ENCODE measurements around the gene SLC44A4. TPM values are rescaled to one million over a fixed set of nuclear protein-coding genes. Genes with fewer than 3 reads are reported as not detected.
A peak's percentile ranks its signal among the peaks of the same experiment; 100 is the strongest.

SLC44A4 gene
- total and polyA plus RNA-seq, 9 of the 15 experiments (the other 6 are each of a cell fraction or from before 2014, with no cell fraction given), result 7.9 to 18.6 (median 11.2) TPM

- TF ChIP-seq ZNF395 (CRISPR knock-in tag; IDR thresholded peaks at IDR 0.05), result no peak
- TF ChIP-seq USF2 (CRISPR knock-in tag; IDR thresholded peaks at IDR 0.05), result peak; percentile 5; the same call in 1 of the 2 replicates
- no peak for TF ChIP-seq TAF7 (tag; IDR thresholded peaks at IDR 0.05)
- no peak for TF ChIP-seq BACH1 (tag; IDR thresholded peaks at IDR 0.05)
- TF ChIP-seq ZMIZ1 (IDR thresholded peaks at IDR 0.05; ENCODE audit: low read depth in 2 of 2, low read length in 2 of 2), result no peak
- no peak for TF ChIP-seq ZNF165 (CRISPR knock-in tag; IDR thresholded peaks at IDR 0.05; ENCODE audit: borderline replicate concordance)
- TF ChIP-seq RBFOX2 (IDR thresholded peaks at IDR 0.05; ENCODE audit: low read depth, low read length), result peak; percentile 52; the same call in 1 of the 2 replicates
- TF ChIP-seq NR2C1 (IDR thresholded peaks at IDR 0.05), result no peak
- 0 out of 2 replicates have a peak, but pooled peaks have one; percentile 27 for TF ChIP-seq NR2C1 (tag; IDR thresholded peaks at IDR 0.05)
- no peak for TF ChIP-seq SMARCB1 (IDR thresholded peaks at IDR 0.05; ENCODE audit: insufficient read length, low read depth)
These were observed 18.9 kb downstream of the SLC44A4 start (continued) for GRCh38 chr6:31859923-31860322.
